Fibroblast of peridontal ligament (primary cell): ENCODE data around the gene BEGAIN.

Experiments
- DNase-seq: peaks from one replicate; pipeline ENCODE4 v3.0.0-alpha.2; 2010; ENCODE audit errors: extremely low read depth

The BEGAIN gene

DNA sequence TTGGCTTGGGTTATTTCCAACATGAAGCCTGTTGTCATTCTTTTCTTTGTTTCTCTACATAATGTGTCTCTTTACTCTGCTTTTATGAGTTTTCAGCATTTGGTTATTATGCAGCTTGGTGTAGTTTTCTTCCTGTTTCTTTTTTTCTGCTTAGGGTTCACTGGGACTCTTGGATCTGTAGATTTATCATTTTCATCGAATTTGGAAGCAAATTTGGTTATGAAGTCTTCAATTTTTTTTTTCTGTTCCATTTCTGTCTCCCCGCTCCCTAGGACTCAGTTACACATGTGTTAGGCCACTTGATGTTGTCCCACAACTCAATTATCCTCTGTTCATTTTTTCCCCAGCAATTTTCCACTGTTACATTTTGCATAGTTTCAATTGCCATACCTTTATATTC, 13.8 kb upstream of the BEGAIN start:
- no peak for DNase-seq

GRCh38 chr14:100599981-100600380, 12.8 kb upstream of the BEGAIN start:
- no peak for DNase-seq

DNA sequence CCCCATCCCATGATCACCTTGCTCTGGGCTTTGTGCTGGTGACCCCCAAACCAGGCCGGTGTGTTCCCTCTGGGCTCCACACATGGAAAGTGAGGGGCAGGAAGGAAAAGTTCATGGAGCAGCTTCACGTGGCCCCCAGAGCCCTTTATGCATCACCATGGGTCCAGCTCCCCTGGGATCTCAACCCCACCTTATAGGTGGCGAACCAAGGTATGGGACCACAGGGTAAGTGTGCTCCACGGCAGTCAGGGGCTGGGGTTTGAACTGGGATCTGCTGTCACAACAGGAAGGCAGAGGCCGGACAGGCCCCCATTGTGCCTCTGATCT, 7.4 kb upstream of the BEGAIN start:
- no peak for DNase-seq

DNA sequence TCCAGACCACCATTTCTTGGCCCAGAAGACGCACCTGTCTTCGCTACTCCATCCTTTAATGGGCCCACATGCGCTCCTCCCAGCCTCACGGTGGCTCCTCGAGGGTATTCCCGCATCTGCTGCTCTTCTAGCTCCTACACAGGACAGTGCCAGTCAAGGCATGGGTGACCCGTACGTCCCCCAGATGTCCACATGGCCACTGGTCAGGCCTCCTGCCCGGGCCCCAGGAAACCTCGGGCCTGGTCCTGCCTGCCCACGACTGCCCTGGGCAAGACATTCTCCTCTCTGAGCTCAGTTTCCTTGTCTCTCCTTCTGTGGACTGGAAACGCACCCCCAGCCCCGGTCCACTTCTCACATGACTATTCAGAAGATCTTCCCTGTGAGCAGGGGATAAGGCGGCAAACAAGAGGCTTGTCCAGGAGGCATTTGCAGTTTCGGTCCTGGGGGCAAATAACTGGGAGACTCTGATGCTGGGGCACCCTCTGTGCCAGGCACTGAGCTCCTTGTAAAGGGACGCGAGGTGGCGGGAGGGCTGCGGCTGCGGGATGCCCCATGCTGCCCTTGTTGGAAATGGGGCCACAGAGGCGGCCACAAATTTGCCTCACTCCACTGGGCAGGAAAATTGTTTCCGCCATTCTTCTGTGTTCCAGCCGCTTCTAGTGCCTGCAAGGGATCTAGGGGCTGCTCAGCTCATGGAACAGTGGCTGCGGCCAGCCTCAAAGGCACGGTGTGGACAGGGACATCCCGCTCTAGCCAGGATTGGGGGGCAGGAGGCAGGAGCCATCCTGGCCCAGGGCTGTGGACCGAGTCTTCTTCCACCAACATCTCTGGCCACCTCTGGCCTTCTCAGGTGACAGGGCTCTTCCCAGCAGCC, 6.8 kb upstream of the BEGAIN start:
- DNase-seq, result no peak

GRCh38 chr14:100592972-100593371, 5.8 kb upstream of the BEGAIN start:
- no peak for DNase-seq

GRCh38 chr14:100592461-100592891, 5.3 kb upstream of the BEGAIN start:
- no peak for DNase-seq

DNA sequence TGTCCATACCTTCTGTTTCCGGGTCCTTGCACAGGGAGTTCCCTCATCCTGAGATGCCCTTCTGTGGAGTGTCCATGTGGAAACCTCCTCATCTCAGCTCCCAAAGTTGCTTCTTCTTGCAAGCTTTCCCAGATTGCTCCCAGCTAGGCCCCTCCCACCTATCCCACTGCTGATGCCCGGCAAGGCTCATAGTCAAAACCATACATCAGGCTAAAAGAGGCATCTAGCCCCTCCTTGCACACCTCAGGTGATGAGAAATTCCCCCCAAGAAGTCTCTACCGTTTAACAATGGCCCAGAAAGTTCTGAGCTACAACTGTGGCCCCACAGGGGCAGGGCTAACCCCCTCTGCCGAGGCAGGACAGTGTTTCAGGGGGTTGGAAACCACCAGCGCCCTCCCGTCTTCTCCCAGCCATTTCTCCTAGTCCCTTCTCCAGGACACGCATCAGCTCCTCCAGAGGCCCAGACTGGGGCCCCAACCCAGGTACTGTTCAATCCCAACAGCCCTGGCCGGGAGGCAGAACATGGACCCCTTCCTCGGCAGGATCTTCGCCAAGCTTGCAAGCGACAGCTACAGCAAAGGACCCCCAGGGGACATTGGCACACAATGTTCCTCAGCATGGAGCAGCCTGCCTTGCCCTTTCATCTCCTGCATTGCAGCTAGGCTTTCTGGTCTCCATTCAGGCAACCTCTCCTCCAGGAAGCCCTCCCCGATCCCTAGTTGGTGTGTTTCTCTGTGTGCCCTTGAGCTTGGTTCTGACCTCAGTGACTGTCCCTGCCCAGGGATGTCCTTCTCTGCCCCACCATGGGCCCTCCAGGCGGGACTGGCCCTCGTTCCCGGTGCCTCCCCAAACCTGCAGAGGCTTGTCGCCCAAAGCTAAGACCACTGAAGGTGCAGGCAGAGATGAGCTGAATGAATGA, 4.5 kb upstream of the BEGAIN start:
- no peak for DNase-seq

GRCh38 chr14:100590726-100591452, 3.7 kb upstream of the BEGAIN start:
- DNase-seq, result no peak

DNA sequence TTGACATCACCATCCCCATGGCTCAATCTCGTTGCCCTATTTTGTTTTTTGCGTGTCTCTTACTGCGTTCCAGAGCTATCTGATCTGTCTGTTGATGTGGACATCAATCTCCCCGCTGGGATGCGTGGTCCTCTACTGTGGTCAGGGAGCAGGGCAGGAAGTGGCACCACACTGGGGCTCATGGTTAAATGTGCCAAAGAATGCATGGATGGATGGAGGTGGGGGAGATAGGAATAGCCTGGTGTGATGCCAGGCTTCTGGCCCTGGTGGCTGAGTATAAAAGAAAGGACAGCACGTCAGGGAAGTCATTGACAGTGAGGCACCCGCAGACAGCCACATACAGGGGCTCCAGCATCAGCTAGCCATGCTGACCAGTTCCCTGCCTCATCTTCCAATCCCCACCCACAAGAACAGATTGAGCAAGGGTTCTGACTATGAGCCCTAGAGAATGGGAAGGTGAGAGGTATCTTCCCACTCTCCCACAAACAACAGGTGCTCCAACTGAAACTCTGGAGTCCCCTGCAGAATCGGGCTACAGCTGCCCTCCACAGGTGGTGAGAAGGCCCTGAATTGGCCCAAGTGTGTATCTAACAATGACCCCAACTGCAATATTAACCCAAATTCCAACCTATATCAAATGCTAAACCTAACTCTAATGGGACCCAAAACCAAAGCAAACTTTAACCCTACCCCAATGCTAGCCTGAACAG, 2.7 kb upstream of the BEGAIN start:
- no peak for DNase-seq

DNA sequence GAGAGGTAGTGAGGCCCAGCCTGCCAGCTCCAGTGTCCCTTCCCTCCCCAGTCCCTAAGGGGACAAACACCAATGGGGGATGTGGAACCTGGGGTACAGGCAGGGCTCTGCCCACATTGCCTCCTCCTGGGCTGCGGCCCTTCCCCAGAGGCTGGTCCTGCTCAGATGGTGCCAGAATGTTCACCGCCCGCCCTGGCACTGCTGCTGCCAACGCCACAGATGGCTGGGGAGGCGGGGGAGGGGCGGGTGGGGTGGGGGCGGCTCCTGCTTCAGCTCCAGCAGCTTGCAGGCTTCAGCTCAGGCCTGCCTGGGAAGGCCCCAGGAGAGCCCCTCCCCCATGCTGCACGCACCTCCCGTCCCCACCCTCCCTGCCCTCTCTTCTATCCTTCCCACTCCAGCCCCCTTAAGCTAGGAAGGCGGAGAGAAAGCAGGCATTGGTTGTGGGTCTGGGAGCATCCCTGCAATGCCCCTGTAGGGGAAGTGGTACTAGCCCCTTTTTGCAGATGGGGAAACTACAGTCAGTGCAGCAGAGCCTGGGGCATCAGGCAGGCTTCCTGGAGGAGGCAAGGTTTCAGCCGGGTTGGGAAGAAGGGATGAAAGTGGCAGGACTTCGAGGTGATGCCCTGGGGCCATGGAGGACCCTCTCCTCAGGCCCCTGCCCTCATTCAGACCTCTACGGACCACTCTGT, 2.0 kb upstream of the BEGAIN start:
- DNase-seq, result no peak

DNA sequence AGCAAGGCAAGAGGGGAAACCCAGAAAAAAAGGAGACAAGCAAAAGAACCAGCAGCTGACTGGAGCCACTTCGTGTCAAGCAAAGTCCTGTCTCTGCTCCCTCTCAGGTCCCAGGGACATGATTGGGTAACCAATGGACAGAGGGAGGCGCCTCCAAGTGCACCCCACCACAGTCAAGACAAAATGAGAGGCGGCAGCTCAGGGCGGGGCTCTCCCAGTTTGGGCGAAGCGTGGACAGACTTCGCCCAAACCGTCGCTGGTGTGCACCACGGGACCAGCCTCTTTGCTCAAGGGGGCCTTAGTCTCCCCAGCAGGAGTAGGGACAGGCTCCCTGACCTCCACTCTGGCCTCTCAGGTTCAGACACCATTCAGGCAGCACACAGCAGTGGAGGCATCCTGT, 1.5 kb upstream of the BEGAIN start:
- DNase-seq, result no peak

- DNase-seq, result peak; percentile 18
These were observed 670 bp upstream of the BEGAIN start for GRCh38 chr14:100587763-100588411.

DNA sequence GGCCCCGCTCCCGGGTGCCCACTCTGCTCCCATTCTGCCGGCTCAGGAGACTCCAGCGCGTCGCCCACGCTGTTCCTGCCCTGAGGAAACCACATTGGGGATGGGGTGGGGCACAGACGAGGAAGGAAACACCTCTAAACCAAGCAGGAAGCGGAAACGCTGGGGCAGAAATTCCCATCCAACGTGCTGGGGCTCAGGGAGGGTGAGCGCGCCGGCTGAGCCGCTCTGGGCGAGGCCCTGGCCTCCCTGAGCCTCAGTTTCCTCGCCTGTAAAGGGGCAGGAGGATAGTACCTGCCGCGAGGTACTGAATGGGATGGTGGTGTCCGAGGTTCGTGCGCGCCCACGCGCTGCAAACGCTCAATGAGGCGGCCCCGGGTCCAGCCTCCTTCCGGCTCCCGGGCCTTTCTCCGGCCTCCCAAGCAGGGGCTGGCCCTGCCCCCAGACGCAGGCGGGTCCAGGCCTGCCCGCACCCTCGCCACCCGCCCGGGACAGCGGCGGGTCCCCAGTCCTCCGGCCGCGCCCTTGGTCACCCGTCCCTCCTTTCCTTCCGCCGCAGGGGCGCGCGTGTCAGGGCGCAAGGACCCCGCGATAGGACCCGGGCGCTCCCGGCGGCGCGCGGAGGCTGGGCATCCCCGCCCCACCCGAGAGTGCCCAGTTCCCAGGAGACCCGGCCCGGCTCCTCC, 673 bp downstream of the BEGAIN start:
- no peak for DNase-seq

DNA sequence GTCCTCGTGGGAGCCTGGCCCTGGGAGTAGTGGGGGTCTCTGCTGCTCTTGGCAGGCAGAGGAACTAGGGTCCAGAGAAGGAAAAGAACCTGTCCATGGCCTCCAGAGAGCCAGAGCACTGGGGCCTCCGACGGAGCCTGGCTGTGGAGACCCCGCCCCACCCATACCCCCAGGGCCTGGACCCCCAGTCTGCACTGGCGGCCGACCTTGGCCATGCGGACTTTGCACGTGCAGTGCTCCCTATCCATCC, 1.1 kb downstream of the BEGAIN start:
- DNase-seq, result no peak

GRCh38 chr14:100585448-100586152, 1.6 kb downstream of the BEGAIN start:
- no peak for DNase-seq

DNA sequence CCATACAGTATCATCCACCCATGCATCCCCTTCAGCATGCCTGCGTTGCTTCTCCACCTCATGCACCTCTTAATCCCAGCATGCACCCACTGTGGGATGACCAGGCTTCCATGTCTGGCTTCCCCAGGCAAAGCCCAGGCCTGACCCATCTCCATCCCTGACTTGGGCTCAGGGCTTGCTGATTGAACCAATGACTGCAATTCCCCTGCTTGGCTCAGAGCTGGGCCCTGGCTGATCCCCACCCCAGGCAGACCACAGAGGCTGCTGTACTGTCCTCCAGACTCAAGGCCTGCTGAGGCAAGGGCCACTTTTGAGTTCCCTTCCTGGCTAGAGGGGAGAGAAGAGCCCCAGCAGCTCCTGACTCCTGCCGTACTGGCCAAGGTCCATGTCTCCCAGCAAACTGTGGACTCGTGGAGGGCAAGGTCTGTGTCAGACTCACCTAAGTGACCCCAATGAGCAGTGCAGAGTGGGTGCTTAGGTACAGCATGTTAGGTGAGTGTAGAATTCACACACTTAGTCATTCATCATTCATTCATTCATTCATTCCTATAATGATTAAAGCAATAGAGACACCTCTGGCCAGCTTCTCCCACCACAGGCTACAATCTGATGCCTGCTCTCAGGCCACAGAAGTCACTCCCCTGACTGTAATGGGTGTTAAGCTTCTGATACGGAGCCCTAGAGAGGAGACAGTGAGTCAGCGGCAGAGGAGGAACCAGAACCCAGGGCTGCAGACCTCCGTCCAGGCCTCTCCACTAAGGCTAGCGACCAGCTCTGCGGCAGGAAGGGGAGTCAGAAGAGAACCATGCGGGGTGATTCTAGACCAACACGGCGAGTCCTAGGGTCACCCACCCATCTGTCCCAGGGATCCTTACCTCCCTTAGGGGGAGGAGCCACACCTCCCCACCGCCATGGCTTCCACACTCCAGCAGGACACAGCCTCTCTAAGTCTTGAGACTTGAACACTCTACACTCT, 2.9 kb downstream of the BEGAIN start:
- DNase-seq, result no peak

GRCh38 chr14:100583245-100583644, 4.0 kb downstream of the BEGAIN start:
- no peak for DNase-seq

GRCh38 chr14:100582496-100583165, 4.6 kb downstream of the BEGAIN start:
- no peak for DNase-seq
